Duodenal mucosa (tissue), 2 donors: Measurements from ENCODE around the gene AZIN2.
A peak's percentile ranks its signal among the peaks of the same experiment; 100 is the strongest.

ENCODE experiments used
- H3K27ac ChIP-seq: one replicate; pipeline ENCODE4 v1.7.0; 2013; ENCODE audit warnings: low read depth, low read length
- H3K27me3 ChIP-seq, 2 donors: one replicate each; pipeline ENCODE4 v1.7.0; 2013; ENCODE audit warnings: low read length in 2 of 2, control low read depth in 1 of 2; ENCODE audit not compliant: insufficient read depth in 2 of 2, control insufficient read depth in 1 of 2
- H3K36me3 ChIP-seq, 2 donors: one replicate each; pipeline ENCODE4 v1.7.0; 2013; ENCODE audit warnings: low read length in 2 of 2, control low read depth in 1 of 2; ENCODE audit not compliant: insufficient read depth in 2 of 2, control insufficient read depth in 1 of 2
- H3K4me1 ChIP-seq, 2 donors: one replicate each; pipeline ENCODE4 v1.7.0; 2013; ENCODE audit warnings: low read length in 2 of 2, control low read depth in 1 of 2; ENCODE audit not compliant: insufficient read depth in 2 of 2, control insufficient read depth in 1 of 2
- H3K4me3 ChIP-seq, 2 donors: one replicate each; pipeline ENCODE4 v1.7.0; 2013; ENCODE audit warnings: low read length in 2 of 2, low read depth in 1 of 2
- H3K9ac ChIP-seq, 2 donors: one replicate each; pipeline ENCODE4 v1.7.0; 2013; ENCODE audit warnings: low read length in 2 of 2, low read depth in 1 of 2
- H3K9me3 ChIP-seq, 2 donors: one replicate each; pipeline ENCODE4 v1.7.0; 2013; ENCODE audit warnings: low read length in 2 of 2, control low read depth in 1 of 2; ENCODE audit not compliant: control insufficient read depth in 1 of 2

Gene AZIN2

GRCh38 chr1:33078030-33078591 is 2.8 kb upstream of the AZIN2 start:
- Histone ChIP-seq H3K27me3 (peaks cover 0 to 3% of the 10 kb centered on the region in 2 donors), H3K4me3 (no peak overlapping the region), H3K4me1 (peaks cover 13 to 16% of the 10 kb centered on the region in 2 donors), H3K36me3 (no peaks in the 10 kb centered on the region), H3K27ac (no peak overlapping the region), H3K9me3 (no peaks in the 10 kb centered on the region), H3K9ac (no peak overlapping the region)

- H3K27ac ChIP-seq = no peak overlapping the region
- no peaks in the 10 kb centered on the region for H3K9me3 ChIP-seq
- no peaks in the 10 kb centered on the region for H3K36me3 ChIP-seq
- H3K27me3 ChIP-seq = peaks cover 0 to 3% of the 10 kb centered on the region in 2 donors
- H3K4me3 ChIP-seq = peak overlapping the region; percentile 64 to 87
- peaks cover 13 to 19% of the 10 kb centered on the region in 2 donors for H3K4me1 ChIP-seq
- H3K9ac ChIP-seq = peak overlapping the region; percentile 46 to 58
Observed at GRCh38 chr1:33080373-33080772, 580 bp upstream of the AZIN2 start.

GRCh38 chr1:33081554-33082305 is 777 bp downstream of the AZIN2 start:
- Histone ChIP-seq H3K9me3 (no peaks in the 10 kb centered on the region), H3K27ac (no peak overlapping the region), H3K4me3 (peak overlapping the region; percentile 64 to 87), H3K27me3 (peaks cover 0 to 3% of the 10 kb centered on the region in 2 donors), H3K4me1 (peaks cover 13 to 19% of the 10 kb centered on the region in 2 donors), H3K36me3 (no peaks in the 10 kb centered on the region), H3K9ac (peak overlapping the region; percentile 46 to 86)

- Histone ChIP-seq H3K9me3 (no peaks in the 10 kb centered on the region), H3K27me3 (peaks cover 0 to 3% of the 10 kb centered on the region in 2 donors), H3K36me3 (no peaks in the 10 kb centered on the region), H3K4me1 (peaks cover 13 to 19% of the 10 kb centered on the region in 2 donors), H3K27ac (no peak overlapping the region), H3K9ac (no peak overlapping the region), H3K4me3 (no peak overlapping the region)
Observed at GRCh38 chr1:33082575-33083108, 1.7 kb downstream of the AZIN2 start.

- Histone ChIP-seq H3K27ac (no peak overlapping the region), H3K36me3 (no peaks in the 10 kb centered on the region), H3K4me3 (no peak overlapping the region), H3K9ac (no peak overlapping the region), H3K9me3 (no peaks in the 10 kb centered on the region), H3K27me3 (peaks cover 0 to 3% of the 10 kb centered on the region in 2 donors), H3K4me1 (peaks cover 11 to 27% of the 10 kb centered on the region in 2 donors)
Observed at GRCh38 chr1:33085332-33085731, 4.4 kb downstream of the AZIN2 start.

- Histone ChIP-seq H3K9ac (no peak overlapping the region), H3K4me1 (peaks cover 4 to 19% of the 10 kb centered on the region in 2 donors), H3K36me3 (no peaks in the 10 kb centered on the region), H3K4me3 (no peak overlapping the region), H3K9me3 (no peaks in the 10 kb centered on the region), H3K27me3 (no peaks in the 10 kb centered on the region), H3K27ac (no peak overlapping the region)
Observed at GRCh38 chr1:33086384-33086850, 5.5 kb downstream of the AZIN2 start.

- no peak overlapping the region for H3K27ac ChIP-seq
- no peaks in the 10 kb centered on the region for H3K27me3 ChIP-seq
- H3K4me3 ChIP-seq = no peak overlapping the region
- H3K4me1 ChIP-seq = peaks cover 0 to 14% of the 10 kb centered on the region in 2 donors
- no peaks in the 10 kb centered on the region for H3K36me3 ChIP-seq
- H3K9me3 ChIP-seq = no peaks in the 10 kb centered on the region
- no peak overlapping the region for H3K9ac ChIP-seq
Observed at GRCh38 chr1:33087677-33088076, 6.7 kb downstream of the AZIN2 start.

- no peaks in the 10 kb centered on the region for H3K9me3 ChIP-seq
- no peak overlapping the region for H3K4me3 ChIP-seq
- no peak overlapping the region for H3K9ac ChIP-seq
- no peaks in the 10 kb centered on the region for H3K27me3 ChIP-seq
- H3K36me3 ChIP-seq = no peaks in the 10 kb centered on the region
- H3K4me1 ChIP-seq = peaks cover 0 to 14% of the 10 kb centered on the region in 2 donors
- no peak overlapping the region for H3K27ac ChIP-seq
Observed at GRCh38 chr1:33088119-33088906, 7.4 kb downstream of the AZIN2 start.

- Histone ChIP-seq H3K9ac (no peak overlapping the region), H3K9me3 (no peaks in the 10 kb centered on the region), H3K4me3 (no peak overlapping the region), H3K4me1 (peaks cover 0 to 11% of the 10 kb centered on the region in 2 donors), H3K27me3 (no peaks in the 10 kb centered on the region), H3K36me3 (no peaks in the 10 kb centered on the region), H3K27ac (no peak overlapping the region)
Observed at GRCh38 chr1:33089457-33089856, 8.5 kb downstream of the AZIN2 start.

- Histone ChIP-seq H3K4me3 (no peak overlapping the region), H3K27me3 (no peaks in the 10 kb centered on the region), H3K27ac (no peak overlapping the region)
Observed at GRCh38 chr1:33092438-33092837, 11.5 kb downstream of the AZIN2 start.

More at GRCh38 chr1:33092438-33092837, 11.5 kb downstream of the AZIN2 start:
- Histone ChIP-seq H3K36me3 (no peaks in the 10 kb centered on the region), H3K9ac (no peak overlapping the region), H3K4me1 (peaks cover 0 to 11% of the 10 kb centered on the region in 2 donors), H3K9me3 (no peaks in the 10 kb centered on the region)
